OCI-LY7 (cell line): Measurements from ENCODE around the gene CXCR6.

ENCODE experiments used
- CTCF ChIP-seq: fragments of 200-600 bp; sonication (generic); conservative IDR thresholded peaks from 2 replicates; pipeline ENCODE4 v1.5.1; 2014; ENCODE audit warnings: mild to moderate bottlenecking, antibody characterized with exemption, low read length, moderate library complexity, mixed read lengths
- EZH2phosphoT487 ChIP-seq: fragments of 200-600 bp; sonication (generic); IDR thresholded peaks from 2 replicates; pipeline ENCODE4 v1.6.1; 2018; ENCODE audit warnings: low read depth, borderline replicate concordance, mild to moderate bottlenecking, mixed run types, antibody characterized with exemption, low read length, moderate library complexity, mixed read lengths

GRCh38 chr3:45943207-45943846 is at the start of gene CXCR6:
- no peak for TF ChIP-seq CTCF
- TF ChIP-seq EZH2phosphoT487 = no peak
